Measurements from ENCODE around the gene SMAGP.

- TF ChIP-seq POLR2A (IDR thresholded peaks at IDR 0.05) (no peak), CTCF (IDR thresholded peaks at IDR 0.05 in 4 of 5, conservative IDR thresholded peaks at IDR 0.05 in 1 of 5) (no peak)
These were observed 41.0 kb downstream of the SMAGP start for GRCh38 chr12:51229116-51229809.

Data from gastrocnemius medialis (tissue), 4 donors.